ENCODE results near the gene ALMS1. TPM values are rescaled to one million over a fixed set of nuclear protein-coding genes. Genes with fewer than 3 reads are reported as not detected.

Gene ALMS1
- total and polyA plus RNA-seq, 2 donors (not counting 3 experiments of a cell fraction or from before 2014, with no cell fraction given) = 5.7 to 15.4 TPM

- dilution Hi-C loops (cut with MboI; ENCODE audit: extremely low pct_ligation_motif_present, low sequenced_read_pairs) (no loop called here), intact Hi-C loops (cut with micrococcal nuclease) (no loop called here)
- Histone ChIP-seq H3K9me3 (replicated peaks; ENCODE audit: control insufficient read depth, insufficient read depth, low read length) (no peaks in the 10 kb centered on the region), H3K27ac (ENCODE audit: insufficient read depth, low read depth, low read length) (no peak overlapping the region), H4K20me1 (replicated peaks; ENCODE audit: control insufficient read depth, extremely low read depth, insufficient read depth, low read length) (no peaks in the 10 kb centered on the region), H3K27me3 (ENCODE audit: control insufficient read depth in 2 of 2, insufficient read depth in 2 of 2, low read length in 2 of 2) (no peaks in the 10 kb centered on the region), H3K4me3 (replicated peaks in 1 of 3; ENCODE audit: insufficient read depth in 1 of 3, low read depth in 1 of 3, low read length in 3 of 3) (no peak overlapping the region), H3K4me1 (ENCODE audit: control insufficient read depth, extremely low read depth, insufficient read depth, low read length) (no peaks in the 10 kb centered on the region), H2AFZ (ENCODE audit: low read depth, low read length) (no peak overlapping the region), H3K36me3 (ENCODE audit: control insufficient read depth in 2 of 2, extremely low read depth in 1 of 2, insufficient read depth in 2 of 2, low read length in 2 of 2) (no peaks in the 10 kb centered on the region), H3K4me2 (ENCODE audit: insufficient read depth, low read length) (no peak overlapping the region), H3K79me2 (ENCODE audit: control insufficient read depth, insufficient read depth, low read length) (no peaks in the 10 kb centered on the region), H3K9me1 (replicated peaks; ENCODE audit: control insufficient read depth, extremely low read depth, insufficient read depth, low read length) (no peaks in the 10 kb centered on the region), H3K9ac (replicated peaks; ENCODE audit: extremely low read depth, insufficient read depth, low read length) (no peak overlapping the region)
- ChIA-PET POLR2A (no interaction called here), CTCF (interaction anchor here (1.1 kb wide), 1 partner anchor 58 kb away, joined by 3 read pairs; no protein-coding TSS in a partner anchor)
- DNase-seq (ENCODE audit: low read depth, low spot score) (no peak), FAIRE-seq (no peak)
- no TSS peak for BruUV-seq (replicated peaks)
- no peak for TF ChIP-seq FOS (IDR thresholded peaks at IDR 0.05; ENCODE audit: borderline replicate concordance, insufficient read depth, low read length)
- TF ChIP-seq POLR2AphosphoS5 (IDR thresholded peaks at IDR 0.05; ENCODE audit: insufficient read depth, low read depth, low read length) = no peak
- TF ChIP-seq MYC (IDR thresholded peaks at IDR 0.05; ENCODE audit: low read depth, low read length) = no peak
- TF ChIP-seq JUN (IDR thresholded peaks at IDR 0.05; ENCODE audit: borderline replicate concordance, insufficient read depth, insufficient read length, low read depth) = no peak
- no peak for TF ChIP-seq GATA2 (IDR thresholded peaks at IDR 0.05; ENCODE audit: insufficient read depth, insufficient read length, low read depth, low read length)
- TF ChIP-seq POLR2A (IDR thresholded peaks at IDR 0.05; ENCODE audit: low read depth, low read length) = no peak
- no peak for TF ChIP-seq MAX (IDR thresholded peaks at IDR 0.05; ENCODE audit: insufficient read depth, insufficient read length)
- TF ChIP-seq EZH2 (IDR thresholded peaks at IDR 0.05; ENCODE audit: borderline replicate concordance, low read depth, low read length, severe bottlenecking) = no peak
- TF ChIP-seq CTCF (IDR thresholded peaks at IDR 0.05; ENCODE audit: extremely low read depth in 1 of 2, insufficient read depth in 1 of 2, low read depth in 1 of 2, low read length in 2 of 2) = no peak
These were observed 32.7 kb downstream of the ALMS1 start for GRCh38 chr2:73418343-73418742.
